Ascending aorta (tissue), 2 donors: Measurements from ENCODE around the gene ANTKMT. TPM values are rescaled to one million over a fixed set of nuclear protein-coding genes. Genes with fewer than 3 reads are reported as not detected.
A peak's percentile ranks its signal among the peaks of the same experiment; 100 is the strongest.

Experiments used
- DNase-seq, 2 donors: peaks; one replicate each; pipeline ENCODE4 v3.0.0-alpha.2; 2019; ENCODE audit warnings: low spot score in 2 of 2
- H3K27ac ChIP-seq, 2 donors: fragments of 200-600 bp; sonication (generic); one replicate each; pipeline ENCODE4 v1.5.1; 2016 to 2017; ENCODE audit warnings: mild to moderate bottlenecking in 1 of 2
- H3K27me3 ChIP-seq: fragments of 200-600 bp; sonication (generic); one replicate; pipeline ENCODE4 v1.5.1; 2017
- H3K36me3 ChIP-seq, 2 donors: fragments of 200-600 bp; sonication (generic); one replicate each; pipeline ENCODE4 v1.5.1; 2016
- H3K4me1 ChIP-seq, 2 donors: fragments of 200-600 bp; sonication (generic); one replicate each; pipeline ENCODE4 v1.5.1; 2016 to 2017; ENCODE audit warnings: mild to moderate bottlenecking in 1 of 2
- H3K4me3 ChIP-seq, 2 donors: fragments of 200-600 bp; sonication (generic); one replicate each; pipeline ENCODE4 v1.5.1; 2016 to 2017; ENCODE audit warnings: mild to moderate bottlenecking in 1 of 2
- H3K9me3 ChIP-seq, 2 donors: fragments of 200-600 bp; sonication (generic); one replicate each; pipeline ENCODE4 v1.5.1; 2016
- intact Hi-C: fragments of 100-400 bp; cut with DNase I; formaldehyde crosslinking; loops from one replicate; pipeline ENCODE4 v1.15.1; 2023
- total RNA-seq: library from RNA; depleted of rRNA; stranded (reverse); fragments of >200 nt; gene quantifications from one replicate; pipeline ENCODE4 v1.1.0, GENCODE V29; 2016
- TF ChIP-seq, protein P1 (sequence below), 3 experiments: fragments of 200-600 bp in 2 of 3; fragments of 450-650 bp in 1 of 3; sonication (generic) in 2 of 3; IDR thresholded peaks; one replicate each; pipeline ENCODE4 v1.5.1; 2016 to 2019; ENCODE audit warnings: antibody characterized with exemption in 3 of 3, mild to moderate bottlenecking in 1 of 3, moderate library complexity in 1 of 3

ANTKMT gene
- total RNA-seq, 1 donor from 2014 or later = 105 TPM

- H3K36me3 ChIP-seq = no peaks in the 10 kb centered on the region
- H3K4me3 ChIP-seq = no peak overlapping the region
- no peak overlapping the region for H3K27ac ChIP-seq
- TF ChIP-seq, protein P1, sequence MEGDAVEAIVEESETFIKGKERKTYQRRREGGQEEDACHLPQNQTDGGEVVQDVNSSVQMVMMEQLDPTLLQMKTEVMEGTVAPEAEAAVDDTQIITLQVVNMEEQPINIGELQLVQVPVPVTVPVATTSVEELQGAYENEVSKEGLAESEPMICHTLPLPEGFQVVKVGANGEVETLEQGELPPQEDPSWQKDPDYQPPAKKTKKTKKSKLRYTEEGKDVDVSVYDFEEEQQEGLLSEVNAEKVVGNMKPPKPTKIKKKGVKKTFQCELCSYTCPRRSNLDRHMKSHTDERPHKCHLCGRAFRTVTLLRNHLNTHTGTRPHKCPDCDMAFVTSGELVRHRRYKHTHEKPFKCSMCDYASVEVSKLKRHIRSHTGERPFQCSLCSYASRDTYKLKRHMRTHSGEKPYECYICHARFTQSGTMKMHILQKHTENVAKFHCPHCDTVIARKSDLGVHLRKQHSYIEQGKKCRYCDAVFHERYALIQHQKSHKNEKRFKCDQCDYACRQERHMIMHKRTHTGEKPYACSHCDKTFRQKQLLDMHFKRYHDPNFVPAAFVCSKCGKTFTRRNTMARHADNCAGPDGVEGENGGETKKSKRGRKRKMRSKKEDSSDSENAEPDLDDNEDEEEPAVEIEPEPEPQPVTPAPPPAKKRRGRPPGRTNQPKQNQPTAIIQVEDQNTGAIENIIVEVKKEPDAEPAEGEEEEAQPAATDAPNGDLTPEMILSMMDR (IDR thresholded peaks at IDR 0.05) = no peak
- intact Hi-C loops = loop anchor here (10.0 kb wide), 1 partner anchor 377 kb away; the partner anchor contains the start of gene C1QTNF8
- peaks cover 17 to 26% of the 10 kb centered on the region in 2 donors for H3K4me1 ChIP-seq
- H3K27me3 ChIP-seq = no peaks in the 10 kb centered on the region
- DNase-seq = no peak
- H3K9me3 ChIP-seq = no peaks in the 10 kb centered on the region
Measured at GRCh38 chr16:717450-718245, 3.3 kb upstream of the ANTKMT start.

DNA sequence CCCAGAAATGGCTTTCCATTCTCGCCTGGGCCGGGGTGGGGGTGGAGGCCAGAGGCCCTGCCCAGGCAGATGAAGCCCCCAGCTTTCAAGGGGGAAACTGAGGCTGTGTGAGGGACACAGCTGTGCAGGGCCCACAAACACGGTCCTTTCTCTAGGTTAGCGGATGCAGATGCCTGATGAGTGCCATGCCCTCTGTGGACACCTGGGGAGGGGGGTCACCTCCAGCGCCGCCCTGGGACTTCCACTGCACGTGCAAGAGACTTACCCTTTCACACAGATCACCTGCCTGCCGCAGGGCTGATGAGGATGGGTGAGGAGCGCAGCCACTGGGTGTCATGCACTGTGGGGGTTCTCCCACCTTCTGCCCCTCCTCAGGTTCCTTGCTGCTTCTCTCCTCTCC is 2.6 kb upstream of the ANTKMT start:
- TF ChIP-seq, protein P1 (IDR thresholded peaks at IDR 0.05) = no peak
- peaks cover 17 to 26% of the 10 kb centered on the region in 2 donors for H3K4me1 ChIP-seq
- intact Hi-C loops = loop anchor here (10.0 kb wide), 1 partner anchor 376 kb away; the partner anchor contains the start of gene C1QTNF8

GRCh38 chr16:718922-719321 is 2.0 kb upstream of the ANTKMT start:
- H3K4me1 ChIP-seq = peaks cover 17 to 26% of the 10 kb centered on the region in 2 donors
- TF ChIP-seq, protein P1 (IDR thresholded peaks at IDR 0.05) = no peak
- H3K9me3 ChIP-seq = no peaks in the 10 kb centered on the region
- intact Hi-C loops = loop anchor here (10.0 kb wide), 1 partner anchor 376 kb away; the partner anchor contains the start of gene C1QTNF8
- H3K27me3 ChIP-seq = no peaks in the 10 kb centered on the region
- H3K36me3 ChIP-seq = no peaks in the 10 kb centered on the region
- no peak for DNase-seq
- no peak overlapping the region for H3K27ac ChIP-seq
- H3K4me3 ChIP-seq = no peak overlapping the region

More for the DNA sequence above, 2.6 kb upstream of the ANTKMT start:
- no peaks in the 10 kb centered on the region for H3K36me3 ChIP-seq
- no peaks in the 10 kb centered on the region for H3K27me3 ChIP-seq
- no peak overlapping the region for H3K4me3 ChIP-seq
- no peak overlapping the region for H3K27ac ChIP-seq
- DNase-seq = no peak
- no peaks in the 10 kb centered on the region for H3K9me3 ChIP-seq

GRCh38 chr16:719815-720446 is 1.0 kb upstream of the ANTKMT start:
- no peak overlapping the region for H3K27ac ChIP-seq
- peak overlapping the region; percentile 74 to 96 for H3K4me3 ChIP-seq
- H3K36me3 ChIP-seq = no peaks in the 10 kb centered on the region
- DNase-seq = no peak
- H3K27me3 ChIP-seq = no peaks in the 10 kb centered on the region
- TF ChIP-seq, protein P1 (IDR thresholded peaks at IDR 0.05) = no peak
- peaks cover 14 to 21% of the 10 kb centered on the region in 2 donors for H3K4me1 ChIP-seq
- no peaks in the 10 kb centered on the region for H3K9me3 ChIP-seq
- intact Hi-C loops = loop anchor here (10.0 kb wide), 1 partner anchor 375 kb away; the partner anchor contains the start of gene C1QTNF8

DNA sequence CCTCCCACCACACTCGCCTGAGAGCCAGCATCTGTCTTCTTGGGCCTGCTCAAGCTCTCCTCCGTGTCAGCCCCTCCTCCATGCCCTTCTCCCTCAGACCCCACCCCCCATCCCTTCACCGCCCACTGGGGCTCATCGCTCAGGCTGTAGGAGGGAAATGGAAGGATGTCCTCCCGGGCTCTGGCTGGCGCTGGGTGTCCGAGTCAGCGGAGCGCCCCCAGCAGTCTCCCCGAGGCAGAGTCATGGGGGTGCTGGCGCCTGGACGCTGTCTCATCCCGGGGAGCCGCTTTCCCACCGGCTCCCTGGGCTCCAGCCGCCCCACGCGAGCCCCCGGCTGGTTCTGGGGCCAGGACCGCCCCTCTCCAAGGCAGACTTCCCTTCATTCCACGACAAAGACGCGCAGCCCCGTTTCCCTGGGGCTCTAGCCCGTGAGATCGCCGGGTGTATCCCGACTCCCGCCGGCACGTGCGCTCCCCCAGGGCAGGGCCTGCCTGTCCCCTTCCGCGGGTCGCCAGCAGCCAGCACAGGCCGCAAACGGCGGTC is 428 bp upstream of the ANTKMT start:
- TF ChIP-seq, protein P1 (IDR thresholded peaks at IDR 0.05) = no peak
- no peak for DNase-seq
- peak overlapping the region; percentile 74 to 80 for H3K27ac ChIP-seq
- no peaks in the 10 kb centered on the region for H3K9me3 ChIP-seq
- intact Hi-C loops = no loop called here
- peak overlapping the region; percentile 74 to 96 for H3K4me3 ChIP-seq
- H3K36me3 ChIP-seq = no peaks in the 10 kb centered on the region
- H3K4me1 ChIP-seq = peaks cover 14 to 19% of the 10 kb centered on the region in 2 donors
- H3K27me3 ChIP-seq = no peaks in the 10 kb centered on the region
